Thyroid gland (tissue), 4 donors: Measurements from ENCODE around the gene BTBD16.

Source experiments
- POLR2A ChIP-seq, 2 donors: fragments of 450-650 bp; IDR thresholded peaks; one replicate each; pipeline ENCODE4 v1.6.1; 2017; ENCODE audit warnings: antibody characterized with exemption in 2 of 2, mild to moderate bottlenecking in 2 of 2, moderate library complexity in 1 of 2
- TF ChIP-seq, protein P1 (sequence below), 6 experiments: fragments of 200-600 bp in 3 of 6; fragments of 450-650 bp in 3 of 6; sonication (generic) in 3 of 6; IDR thresholded peaks; one replicate each; pipeline ENCODE4 v1.5.1; 2016 to 2019; ENCODE audit warnings: antibody characterized with exemption in 6 of 6, mild to moderate bottlenecking in 2 of 6, inconsistent platforms in 1 of 6, moderate library complexity in 1 of 6

DNA sequence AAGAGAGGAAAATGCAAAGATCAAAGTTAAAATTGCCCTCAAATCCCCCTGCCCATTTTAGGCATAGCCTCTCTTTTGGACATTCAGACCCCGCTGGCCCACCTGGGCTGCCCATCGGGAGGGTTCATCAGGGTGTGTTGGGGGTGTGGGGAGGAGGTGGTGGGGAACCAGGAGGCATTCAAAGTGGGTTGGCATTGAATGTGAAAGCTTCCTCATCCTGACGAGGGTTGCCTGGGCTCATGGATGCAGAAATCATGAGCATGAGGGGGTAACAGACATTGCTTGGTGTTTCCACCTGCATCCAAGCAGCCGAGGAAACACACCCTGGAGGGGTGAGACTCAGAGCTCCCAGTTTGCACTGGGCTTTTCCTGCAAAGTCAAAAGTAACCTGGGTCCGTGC is 20.6 kb downstream of the BTBD16 start:
- TF ChIP-seq, protein P1, sequence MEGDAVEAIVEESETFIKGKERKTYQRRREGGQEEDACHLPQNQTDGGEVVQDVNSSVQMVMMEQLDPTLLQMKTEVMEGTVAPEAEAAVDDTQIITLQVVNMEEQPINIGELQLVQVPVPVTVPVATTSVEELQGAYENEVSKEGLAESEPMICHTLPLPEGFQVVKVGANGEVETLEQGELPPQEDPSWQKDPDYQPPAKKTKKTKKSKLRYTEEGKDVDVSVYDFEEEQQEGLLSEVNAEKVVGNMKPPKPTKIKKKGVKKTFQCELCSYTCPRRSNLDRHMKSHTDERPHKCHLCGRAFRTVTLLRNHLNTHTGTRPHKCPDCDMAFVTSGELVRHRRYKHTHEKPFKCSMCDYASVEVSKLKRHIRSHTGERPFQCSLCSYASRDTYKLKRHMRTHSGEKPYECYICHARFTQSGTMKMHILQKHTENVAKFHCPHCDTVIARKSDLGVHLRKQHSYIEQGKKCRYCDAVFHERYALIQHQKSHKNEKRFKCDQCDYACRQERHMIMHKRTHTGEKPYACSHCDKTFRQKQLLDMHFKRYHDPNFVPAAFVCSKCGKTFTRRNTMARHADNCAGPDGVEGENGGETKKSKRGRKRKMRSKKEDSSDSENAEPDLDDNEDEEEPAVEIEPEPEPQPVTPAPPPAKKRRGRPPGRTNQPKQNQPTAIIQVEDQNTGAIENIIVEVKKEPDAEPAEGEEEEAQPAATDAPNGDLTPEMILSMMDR (IDR thresholded peaks at IDR 0.05) = no peak
- TF ChIP-seq POLR2A (IDR thresholded peaks at IDR 0.05) = no peak
